WTC11 (cell line): ENCODE data around the gene NOC2L. TPM values are rescaled to one million over a fixed set of nuclear protein-coding genes. Genes with fewer than 3 reads are reported as not detected.
A peak's percentile ranks its signal among the peaks of the same experiment; 100 is the strongest.

ENCODE experiments used
- ATAC-seq: fragments of 200-7000 bp; cut with Tn5 transposase; 2 replicates; pipeline ENCODE4 v1.10.0; 2021; ENCODE audit warnings: mild to moderate bottlenecking, moderate library complexity
- CTCF ChIA-PET: fragments of 300-600 bp; sonication (Branson Sonifier 250); formaldehyde crosslinking; loops from one replicate; lab custom pipeline; 2021; ENCODE audit warnings: antibody characterized with exemption; lab: Charles Lee
- POLR2A ChIA-PET: fragments of 350-600 bp; sonication (Branson Sonifier 250); formaldehyde crosslinking; loops from one replicate; lab custom pipeline; 2021; ENCODE audit warnings: antibody characterized with exemption; lab: Charles Lee
- DNase-seq: peaks from one replicate; pipeline ENCODE4 v3.0.0; 2021; ENCODE audit warnings: low spot score
- H3K27ac Mint-ChIP-seq: 2 replicates; pipeline ENCODE4 v1.8.0; 2021; ENCODE audit warnings: mixed read lengths
- H3K27me3 Mint-ChIP-seq: 2 replicates; pipeline ENCODE4 v1.8.0; 2021; ENCODE audit warnings: low read depth, mild to moderate bottlenecking, moderate library complexity, mixed read lengths
- H3K36me3 Mint-ChIP-seq: 2 replicates; pipeline ENCODE4 v1.8.0; 2021; ENCODE audit warnings: mixed read lengths
- H3K4me1 Mint-ChIP-seq: 2 replicates; pipeline ENCODE4 v1.8.0; 2022; ENCODE audit warnings: mixed read lengths
- H3K4me3 Mint-ChIP-seq: 2 replicates; pipeline ENCODE4 v1.8.0; 2021; ENCODE audit warnings: mild to moderate bottlenecking, moderate library complexity, mixed read lengths
- H3K9me3 Mint-ChIP-seq: 2 replicates; pipeline ENCODE4 v1.8.0; 2021; ENCODE audit warnings: mixed read lengths
- AFF4 ChIP-seq: sonication (generic); formaldehyde crosslinking; IDR thresholded peaks from 2 replicates; pipeline ENCODE4 v1.8.1; 2023; ENCODE audit warnings: mild to moderate bottlenecking, missing genetic modification reagents, borderline replicate concordance
- AR ChIP-seq: fragments of 250-450 bp; sonication (Bioruptor Pico); IDR thresholded peaks from 2 replicates; pipeline ENCODE4 v1.9.0; 2021; ENCODE audit warnings: mild to moderate bottlenecking
- IRF1 ChIP-seq: sonication (generic); formaldehyde crosslinking; IDR thresholded peaks from 2 replicates; pipeline ENCODE4 v1.8.0; 2023; ENCODE audit warnings: missing genetic modification reagents
- IRF2 ChIP-seq: sonication (generic); formaldehyde crosslinking; IDR thresholded peaks from 2 replicates; pipeline ENCODE4 v1.8.0; 2022; ENCODE audit warnings: low read depth, missing genetic modification reagents, borderline replicate concordance
- JAZF1 ChIP-seq: fragments of 250-450 bp; sonication (Bioruptor Pico); IDR thresholded peaks from 2 replicates; pipeline ENCODE4 v1.9.0; 2021; ENCODE audit warnings: moderate library complexity, mild to moderate bottlenecking, inconsistent platforms
- MXD4 ChIP-seq: fragments of 250-450 bp; sonication (Bioruptor Pico); IDR thresholded peaks from 2 replicates; pipeline ENCODE4 v1.8.0; 2021; ENCODE audit warnings: mild to moderate bottlenecking, moderate library complexity, borderline replicate concordance
- SMAD4 ChIP-seq: sonication (generic); formaldehyde crosslinking; IDR thresholded peaks from 2 replicates; pipeline ENCODE4 v1.8.0; 2022; ENCODE audit warnings: mild to moderate bottlenecking, missing genetic modification reagents
- TEAD1 ChIP-seq: sonication (generic); formaldehyde crosslinking; IDR thresholded peaks from 2 replicates; pipeline ENCODE4 v1.8.0; 2022; ENCODE audit warnings: mild to moderate bottlenecking, missing genetic modification reagents
- USF2 ChIP-seq: sonication (generic); formaldehyde crosslinking; IDR thresholded peaks from 2 replicates; pipeline ENCODE4 v1.8.1; 2023; ENCODE audit warnings: mild to moderate bottlenecking, missing genetic modification reagents, moderate library complexity
- ZNF121 ChIP-seq: sonication (generic); formaldehyde crosslinking; IDR thresholded peaks from 2 replicates; pipeline ENCODE4 v1.8.0; 2023; ENCODE audit warnings: missing genetic modification reagents
- ZNF138 ChIP-seq: sonication (generic); formaldehyde crosslinking; conservative IDR thresholded peaks from 2 replicates; pipeline ENCODE4 v1.8.1; 2022; ENCODE audit warnings: mild to moderate bottlenecking, moderate library complexity, missing genetic modification reagents
- ZNF317 ChIP-seq: sonication (generic); formaldehyde crosslinking; IDR thresholded peaks from 2 replicates; pipeline ENCODE4 v1.8.1; 2023; ENCODE audit warnings: low read depth, mild to moderate bottlenecking, moderate library complexity, missing genetic modification reagents, borderline replicate concordance
- ZNF416 ChIP-seq: fragments of 250-450 bp; sonication (Bioruptor Pico); IDR thresholded peaks from 2 replicates; pipeline ENCODE4 v1.9.0; 2021; ENCODE audit warnings: mild to moderate bottlenecking, inconsistent platforms
- total RNA-seq: library from RNA; stranded (reverse); gene quantifications from 3 replicates; pipeline ENCODE4 v1.2.3, GENCODE V29; 2021
- TF ChIP-seq, protein P1 (sequence below): sonication (generic); formaldehyde crosslinking; IDR thresholded peaks from 2 replicates; pipeline ENCODE4 v1.8.1; 2022; ENCODE audit warnings: missing genetic modification reagents, borderline replicate concordance
- TF ChIP-seq, protein P2 (sequence below): fragments of 200-600 bp; IDR thresholded peaks from 2 replicates; pipeline ENCODE4 v1.8.0; 2022; ENCODE audit warnings: antibody characterized with exemption
- TF ChIP-seq, protein P3 (sequence below): sonication (generic); formaldehyde crosslinking; IDR thresholded peaks from 2 replicates; pipeline ENCODE4 v1.8.0; 2022; ENCODE audit warnings: mild to moderate bottlenecking, missing genetic modification reagents

NOC2L gene
- total RNA-seq, 1 experiment from 2014 or later = 182 TPM

GRCh38 chr1:910881-911721 lies 48.0 kb downstream of the NOC2L start:
- TF ChIP-seq AR (CRISPR knock-in tag) (no peak), ZNF121 (CRISPR knock-in tag) (peak; percentile 44; the same call in 1 of the 2 replicates)
- no peaks in the 10 kb centered on the region for H3K9me3 Mint-ChIP-seq
- no peaks in the 10 kb centered on the region for H3K36me3 Mint-ChIP-seq
- no peak overlapping the region for H3K4me3 Mint-ChIP-seq
- DNase-seq = peak; percentile 8
- H3K4me1 Mint-ChIP-seq = peaks cover 2% of the 10 kb centered on the region; the same call in 1 of the 2 replicates
- no peak overlapping the region for H3K27ac Mint-ChIP-seq
- ChIA-PET POLR2A (no interaction called here), CTCF (interaction anchor here (1.2 to 2.2 kb wide), 4 partner anchors 12 to 31 kb away, joined by 6 to 9 read pairs (median 6); partner anchors contain the start of gene SAMD11)
- no peak for ATAC-seq
- H3K27me3 Mint-ChIP-seq = peaks cover 64% of the 10 kb centered on the region

DNA sequence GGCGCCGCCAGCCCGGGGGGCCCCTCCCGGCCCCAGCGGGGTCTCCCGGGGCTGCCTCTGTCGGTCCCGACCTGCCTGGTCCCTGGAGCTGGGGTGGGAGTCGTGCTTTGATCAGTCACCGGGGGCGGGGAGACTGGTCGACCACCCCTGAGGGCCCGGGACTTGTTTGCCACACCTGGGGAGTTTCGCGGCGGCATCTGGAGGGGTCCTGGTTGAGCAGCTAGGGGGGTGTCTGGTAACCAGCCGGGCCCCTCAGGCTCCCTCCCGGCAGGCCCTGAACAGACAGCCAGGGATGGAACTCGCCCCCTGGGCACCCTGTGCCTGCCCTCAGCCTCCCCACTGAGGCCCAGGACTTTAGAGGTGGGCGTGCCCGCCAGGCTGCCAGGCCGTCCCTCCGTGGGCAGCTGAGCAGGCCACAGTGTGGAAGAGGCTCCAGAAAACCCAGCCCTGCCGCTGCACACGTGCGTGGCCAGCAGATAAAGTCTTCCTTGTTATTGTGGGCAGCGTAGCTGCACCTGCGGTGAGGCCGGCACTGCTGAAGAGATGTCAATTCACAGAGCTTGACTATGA lies 48.7 kb downstream of the NOC2L start:
- no peak for DNase-seq
- H3K27me3 Mint-ChIP-seq = peaks cover 64% of the 10 kb centered on the region
- POLR2A ChIA-PET = no interaction called here
- ATAC-seq = no peak
- no peak overlapping the region for H3K27ac Mint-ChIP-seq
- no peaks in the 10 kb centered on the region for H3K9me3 Mint-ChIP-seq
- peaks cover 4% of the 10 kb centered on the region for H3K4me1 Mint-ChIP-seq
- H3K4me3 Mint-ChIP-seq = no peak overlapping the region
- CTCF ChIA-PET = no interaction called here
- no peak for TF ChIP-seq SMAD4 (CRISPR knock-in tag)
- no peak for TF ChIP-seq MXD4 (CRISPR knock-in tag)
- TF ChIP-seq ZNF416 (CRISPR knock-in tag) = no peak
- no peak for TF ChIP-seq IRF1 (CRISPR knock-in tag)
- TF ChIP-seq, protein P1, sequence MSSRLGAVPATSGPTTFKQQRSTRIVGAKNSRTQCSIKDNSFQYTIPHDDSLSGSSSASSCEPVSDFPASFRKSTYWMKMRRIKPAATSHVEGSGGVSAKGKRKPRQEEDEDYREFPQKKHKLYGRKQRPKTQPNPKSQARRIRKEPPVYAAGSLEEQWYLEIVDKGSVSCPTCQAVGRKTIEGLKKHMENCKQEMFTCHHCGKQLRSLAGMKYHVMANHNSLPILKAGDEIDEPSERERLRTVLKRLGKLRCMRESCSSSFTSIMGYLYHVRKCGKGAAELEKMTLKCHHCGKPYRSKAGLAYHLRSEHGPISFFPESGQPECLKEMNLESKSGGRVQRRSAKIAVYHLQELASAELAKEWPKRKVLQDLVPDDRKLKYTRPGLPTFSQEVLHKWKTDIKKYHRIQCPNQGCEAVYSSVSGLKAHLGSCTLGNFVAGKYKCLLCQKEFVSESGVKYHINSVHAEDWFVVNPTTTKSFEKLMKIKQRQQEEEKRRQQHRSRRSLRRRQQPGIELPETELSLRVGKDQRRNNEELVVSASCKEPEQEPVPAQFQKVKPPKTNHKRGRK (CRISPR knock-in tag) = no peak
- TF ChIP-seq ZNF138 (CRISPR knock-in tag) = no peak
- TF ChIP-seq AFF4 (CRISPR knock-in tag) = no peak
- TF ChIP-seq JAZF1 = no peak
- TF ChIP-seq, all 79 proteins: peak for 0
- H3K36me3 Mint-ChIP-seq = no peaks in the 10 kb centered on the region

- DNase-seq (no peak), ATAC-seq (no peak)
- H3K4me1 Mint-ChIP-seq = peaks cover 7% of the 10 kb centered on the region
- peaks cover 64% of the 10 kb centered on the region for H3K27me3 Mint-ChIP-seq
- H3K36me3 Mint-ChIP-seq = no peaks in the 10 kb centered on the region
- H3K9me3 Mint-ChIP-seq = no peaks in the 10 kb centered on the region
- H3K4me3 Mint-ChIP-seq = no peak overlapping the region
- ChIA-PET CTCF (no interaction called here), POLR2A (no interaction called here)
- no peak overlapping the region for H3K27ac Mint-ChIP-seq
- TF ChIP-seq TEAD1 (CRISPR knock-in tag) (no peak), ZNF317 (CRISPR knock-in tag) (no peak), IRF2 (CRISPR knock-in tag) (no peak), USF2 (CRISPR knock-in tag) (no peak)
- TF ChIP-seq, protein P2, sequence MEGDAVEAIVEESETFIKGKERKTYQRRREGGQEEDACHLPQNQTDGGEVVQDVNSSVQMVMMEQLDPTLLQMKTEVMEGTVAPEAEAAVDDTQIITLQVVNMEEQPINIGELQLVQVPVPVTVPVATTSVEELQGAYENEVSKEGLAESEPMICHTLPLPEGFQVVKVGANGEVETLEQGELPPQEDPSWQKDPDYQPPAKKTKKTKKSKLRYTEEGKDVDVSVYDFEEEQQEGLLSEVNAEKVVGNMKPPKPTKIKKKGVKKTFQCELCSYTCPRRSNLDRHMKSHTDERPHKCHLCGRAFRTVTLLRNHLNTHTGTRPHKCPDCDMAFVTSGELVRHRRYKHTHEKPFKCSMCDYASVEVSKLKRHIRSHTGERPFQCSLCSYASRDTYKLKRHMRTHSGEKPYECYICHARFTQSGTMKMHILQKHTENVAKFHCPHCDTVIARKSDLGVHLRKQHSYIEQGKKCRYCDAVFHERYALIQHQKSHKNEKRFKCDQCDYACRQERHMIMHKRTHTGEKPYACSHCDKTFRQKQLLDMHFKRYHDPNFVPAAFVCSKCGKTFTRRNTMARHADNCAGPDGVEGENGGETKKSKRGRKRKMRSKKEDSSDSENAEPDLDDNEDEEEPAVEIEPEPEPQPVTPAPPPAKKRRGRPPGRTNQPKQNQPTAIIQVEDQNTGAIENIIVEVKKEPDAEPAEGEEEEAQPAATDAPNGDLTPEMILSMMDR = no peak
- TF ChIP-seq, protein P3, sequence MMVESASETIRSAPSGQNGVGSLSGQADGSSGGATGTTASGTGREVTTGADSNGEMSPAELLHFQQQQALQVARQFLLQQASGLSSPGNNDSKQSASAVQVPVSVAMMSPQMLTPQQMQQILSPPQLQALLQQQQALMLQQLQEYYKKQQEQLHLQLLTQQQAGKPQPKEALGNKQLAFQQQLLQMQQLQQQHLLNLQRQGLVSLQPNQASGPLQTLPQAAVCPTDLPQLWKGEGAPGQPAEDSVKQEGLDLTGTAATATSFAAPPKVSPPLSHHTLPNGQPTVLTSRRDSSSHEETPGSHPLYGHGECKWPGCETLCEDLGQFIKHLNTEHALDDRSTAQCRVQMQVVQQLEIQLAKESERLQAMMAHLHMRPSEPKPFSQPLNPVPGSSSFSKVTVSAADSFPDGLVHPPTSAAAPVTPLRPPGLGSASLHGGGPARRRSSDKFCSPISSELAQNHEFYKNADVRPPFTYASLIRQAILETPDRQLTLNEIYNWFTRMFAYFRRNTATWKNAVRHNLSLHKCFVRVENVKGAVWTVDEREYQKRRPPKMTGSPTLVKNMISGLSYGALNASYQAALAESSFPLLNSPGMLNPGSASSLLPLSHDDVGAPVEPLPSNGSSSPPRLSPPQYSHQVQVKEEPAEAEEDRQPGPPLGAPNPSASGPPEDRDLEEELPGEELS (CRISPR knock-in tag) = no peak
Measured at GRCh38 chr1:909861-910310, 49.2 kb downstream of the NOC2L start.
